ENCODE measurements around the gene PCGF2.
"Not testable (repeated sequence)": the region's sequence is repeated elsewhere in the genome, so short reads cannot be mapped to it uniquely, and the experiment has no call there.

PCGF2 gene

DNA sequence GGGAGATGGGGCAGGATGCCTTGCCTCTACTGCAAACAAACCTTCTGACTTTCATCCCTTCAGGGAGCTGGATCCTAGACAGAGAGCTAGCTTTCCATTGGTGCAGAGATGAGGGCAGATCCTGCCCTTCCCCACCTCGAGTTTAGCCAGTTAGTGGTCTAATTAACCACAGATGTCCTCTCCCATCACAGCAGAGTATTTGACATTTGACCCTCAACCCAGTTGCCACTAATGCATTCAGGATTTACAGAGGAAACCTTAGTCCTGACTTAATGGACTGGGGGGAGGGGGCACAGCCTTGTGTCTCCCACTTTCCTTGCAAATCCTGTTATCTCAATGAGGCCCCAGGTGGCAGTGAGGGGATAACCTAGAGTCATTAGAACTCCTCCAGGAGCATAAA lies 41.0 kb upstream of the PCGF2 start:
- DNase-seq = no peak
- Histone ChIP-seq H3K27ac (ENCODE audit: low read length) (no peak overlapping the region), H3K4me2 (ENCODE audit: low read depth, low read length) (no peak overlapping the region), H3K36me3 (replicated peaks; ENCODE audit: insufficient read depth, low read length) (no peaks in the 10 kb centered on the region), H3K79me2 (ENCODE audit: low read length) (peaks cover 23% of the 10 kb centered on the region), H3K9me3 (replicated peaks; ENCODE audit: insufficient read depth, low read length) (no peaks in the 10 kb centered on the region), H3K27me3 (replicated peaks; ENCODE audit: insufficient read depth, low read length) (no peaks in the 10 kb centered on the region), H3K4me3 (ENCODE audit: low read length) (no peak overlapping the region), H3K9me2 (replicated peaks; ENCODE audit: insufficient read depth, low read length) (no peaks in the 10 kb centered on the region), H4K20me1 (ENCODE audit: insufficient read depth, low read length) (no peaks in the 10 kb centered on the region), H2AFZ (ENCODE audit: low read length) (no peak overlapping the region), H3K4me1 (ENCODE audit: low read length) (no peaks in the 10 kb centered on the region), H3K9ac (ENCODE audit: low read length) (no peak overlapping the region), H3F3A (ENCODE audit: insufficient read depth, low read length) (no peaks in the 10 kb centered on the region)
- no peak for TF ChIP-seq EZH2 (optimal IDR thresholded peaks at IDR 0.05; ENCODE audit: low read depth, low read length)

DNA sequence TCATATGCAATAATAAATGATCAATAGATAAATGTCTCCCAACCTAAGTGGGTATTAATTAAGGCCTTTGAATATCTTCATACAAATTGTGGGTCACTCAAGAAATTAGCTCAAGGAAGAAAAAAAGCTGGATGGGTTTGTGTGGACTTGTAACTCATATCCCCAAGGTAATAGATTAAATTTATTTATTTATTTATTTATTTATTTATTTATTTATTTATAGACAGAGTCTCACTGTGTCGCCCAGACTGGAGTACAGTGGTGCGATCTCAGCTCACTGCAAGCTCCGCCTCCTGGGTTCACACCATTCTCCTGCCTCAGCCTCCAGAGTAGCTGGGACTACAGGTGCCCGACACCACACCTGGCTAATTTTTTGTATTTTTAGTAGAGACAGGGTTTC lies 39.9 kb upstream of the PCGF2 start:
- not testable (repeated sequence) for H2AFZ ChIP-seq (ENCODE audit: low read length); DNase-seq; H4K20me1 ChIP-seq (ENCODE audit: insufficient read depth, low read length)

DNA sequence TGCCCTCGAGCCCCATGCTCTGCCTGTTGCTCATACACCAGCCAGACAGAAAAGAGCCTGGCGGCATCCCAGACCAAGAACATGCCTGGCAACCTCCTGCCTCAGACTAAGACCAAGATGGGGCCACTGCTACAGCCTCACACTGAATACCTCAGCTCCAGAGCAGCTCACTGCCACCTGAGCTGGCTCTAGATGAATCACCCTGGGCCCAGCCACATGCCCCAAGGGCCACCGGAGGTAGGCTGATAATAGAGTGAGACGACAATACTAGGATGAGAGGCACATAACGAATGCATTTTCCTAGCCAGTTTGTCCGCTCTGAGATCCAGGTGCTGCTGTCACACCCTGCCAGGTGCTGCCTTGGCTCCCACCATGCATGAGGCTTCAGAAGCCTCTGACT lies 38.2 kb upstream of the PCGF2 start:
- no peak for DNase-seq
- no peak overlapping the region for H3K4me2 ChIP-seq (ENCODE audit: low read depth, low read length)
- no peaks in the 10 kb centered on the region for H3K9me2 ChIP-seq (replicated peaks; ENCODE audit: insufficient read depth, low read length)
- no peaks in the 10 kb centered on the region for H3K4me1 ChIP-seq (ENCODE audit: low read length)
- no peak overlapping the region for H2AFZ ChIP-seq (ENCODE audit: low read length)
- H3K4me3 ChIP-seq (ENCODE audit: low read length) = no peak overlapping the region
- no peaks in the 10 kb centered on the region for H3K9me3 ChIP-seq (replicated peaks; ENCODE audit: insufficient read depth, low read length)
- no peak overlapping the region for H3K27ac ChIP-seq (ENCODE audit: low read length)
- TF ChIP-seq EZH2 (optimal IDR thresholded peaks at IDR 0.05; ENCODE audit: low read depth, low read length) = no peak
- TF ChIP-seq EZH2phosphoT487 (IDR thresholded peaks at IDR 0.05; ENCODE audit: low read length) = no peak
- TF ChIP-seq, protein P1, sequence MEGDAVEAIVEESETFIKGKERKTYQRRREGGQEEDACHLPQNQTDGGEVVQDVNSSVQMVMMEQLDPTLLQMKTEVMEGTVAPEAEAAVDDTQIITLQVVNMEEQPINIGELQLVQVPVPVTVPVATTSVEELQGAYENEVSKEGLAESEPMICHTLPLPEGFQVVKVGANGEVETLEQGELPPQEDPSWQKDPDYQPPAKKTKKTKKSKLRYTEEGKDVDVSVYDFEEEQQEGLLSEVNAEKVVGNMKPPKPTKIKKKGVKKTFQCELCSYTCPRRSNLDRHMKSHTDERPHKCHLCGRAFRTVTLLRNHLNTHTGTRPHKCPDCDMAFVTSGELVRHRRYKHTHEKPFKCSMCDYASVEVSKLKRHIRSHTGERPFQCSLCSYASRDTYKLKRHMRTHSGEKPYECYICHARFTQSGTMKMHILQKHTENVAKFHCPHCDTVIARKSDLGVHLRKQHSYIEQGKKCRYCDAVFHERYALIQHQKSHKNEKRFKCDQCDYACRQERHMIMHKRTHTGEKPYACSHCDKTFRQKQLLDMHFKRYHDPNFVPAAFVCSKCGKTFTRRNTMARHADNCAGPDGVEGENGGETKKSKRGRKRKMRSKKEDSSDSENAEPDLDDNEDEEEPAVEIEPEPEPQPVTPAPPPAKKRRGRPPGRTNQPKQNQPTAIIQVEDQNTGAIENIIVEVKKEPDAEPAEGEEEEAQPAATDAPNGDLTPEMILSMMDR (IDR thresholded peaks at IDR 0.05; ENCODE audit: low read length) = no peak
- peaks cover 7% of the 10 kb centered on the region; the same call in 1 of the 2 replicates for H3K79me2 ChIP-seq (ENCODE audit: low read length)
- no peaks in the 10 kb centered on the region for H3K27me3 ChIP-seq (replicated peaks; ENCODE audit: insufficient read depth, low read length)
- 0 out of 2 replicates have a peak, but pooled peaks cover 3% of the 10 kb centered on the region for H3K36me3 ChIP-seq (replicated peaks; ENCODE audit: insufficient read depth, low read length)
- H3K9ac ChIP-seq (ENCODE audit: low read length) = no peak overlapping the region
- no peaks in the 10 kb centered on the region for H4K20me1 ChIP-seq (ENCODE audit: insufficient read depth, low read length)
- H3F3A ChIP-seq (ENCODE audit: insufficient read depth, low read length) = no peaks in the 10 kb centered on the region

More for the DNA sequence above, 39.9 kb upstream of the PCGF2 start:
- not testable (repeated sequence) for H3K9ac ChIP-seq (ENCODE audit: low read length); H3K27me3 ChIP-seq (replicated peaks; ENCODE audit: insufficient read depth, low read length); H3K27ac ChIP-seq (ENCODE audit: low read length); H3K4me2 ChIP-seq (ENCODE audit: low read depth, low read length); H3K4me1 ChIP-seq (ENCODE audit: low read length); H3K9me2 ChIP-seq (replicated peaks; ENCODE audit: insufficient read depth, low read length); H3K36me3 ChIP-seq (replicated peaks; ENCODE audit: insufficient read depth, low read length); H3F3A ChIP-seq (ENCODE audit: insufficient read depth, low read length); H3K4me3 ChIP-seq (ENCODE audit: low read length); H3K9me3 ChIP-seq (replicated peaks; ENCODE audit: insufficient read depth, low read length)
- peaks cover 13% of the 10 kb centered on the region for H3K79me2 ChIP-seq (ENCODE audit: low read length)

DNA sequence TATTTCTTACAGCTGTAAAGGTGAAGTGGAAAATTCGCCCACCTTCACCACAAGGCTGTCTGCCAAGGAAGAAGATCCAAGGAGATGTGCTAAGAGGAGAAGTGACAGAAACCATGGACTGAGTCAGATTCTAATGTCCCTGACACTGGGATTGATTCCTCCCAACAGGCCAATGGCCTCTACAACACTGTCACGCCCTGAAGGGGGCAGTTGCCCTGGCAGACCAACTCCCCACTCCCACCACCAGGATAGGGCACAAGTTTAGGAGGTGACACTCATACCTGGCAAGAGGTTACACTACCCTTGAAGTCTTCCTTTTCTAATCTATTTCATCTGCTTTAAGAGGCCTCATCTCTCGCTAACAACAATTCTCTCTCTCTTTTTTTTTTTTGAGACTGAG lies 35.1 kb upstream of the PCGF2 start:
- Histone ChIP-seq H3K36me3 (replicated peaks; ENCODE audit: insufficient read depth, low read length) (0 out of 2 replicates have a peak, but pooled peaks cover 5% of the 10 kb centered on the region), H3K27ac (ENCODE audit: low read length) (no peak overlapping the region), H3K4me1 (ENCODE audit: low read length) (no peaks in the 10 kb centered on the region), H3K4me3 (ENCODE audit: low read length) (no peak overlapping the region), H3K9me2 (replicated peaks; ENCODE audit: insufficient read depth, low read length) (no peaks in the 10 kb centered on the region), H3F3A (ENCODE audit: insufficient read depth, low read length) (no peaks in the 10 kb centered on the region), H3K4me2 (ENCODE audit: low read depth, low read length) (no peak overlapping the region), H4K20me1 (ENCODE audit: insufficient read depth, low read length) (no peaks in the 10 kb centered on the region), H2AFZ (ENCODE audit: low read length) (no peak overlapping the region), H3K27me3 (replicated peaks; ENCODE audit: insufficient read depth, low read length) (no peaks in the 10 kb centered on the region), H3K9me3 (replicated peaks; ENCODE audit: insufficient read depth, low read length) (no peaks in the 10 kb centered on the region), H3K79me2 (ENCODE audit: low read length) (no peaks in the 10 kb centered on the region), H3K9ac (ENCODE audit: low read length) (no peak overlapping the region)
- TF ChIP-seq EZH2phosphoT487 (IDR thresholded peaks at IDR 0.05; ENCODE audit: low read length) = no peak
- TF ChIP-seq, protein P1 (IDR thresholded peaks at IDR 0.05; ENCODE audit: low read length) = no peak
- no peak for TF ChIP-seq EZH2 (optimal IDR thresholded peaks at IDR 0.05; ENCODE audit: low read depth, low read length)
- DNase-seq = no peak
